Activated CD4-positive, alpha-beta T cell treated with anti-CD3 and anti-CD28 coated beads for 48 hours (primary cell): ENCODE data around the gene SLC16A10.
"Not testable (repeated sequence)": the region's sequence is repeated elsewhere in the genome, so short reads cannot be mapped to it uniquely, and the experiment has no call there.

Experiments used
- DNase-seq: peaks from one replicate; pipeline ENCODE4 v3.0.0-alpha.2; 2020

Gene SLC16A10

DNA sequence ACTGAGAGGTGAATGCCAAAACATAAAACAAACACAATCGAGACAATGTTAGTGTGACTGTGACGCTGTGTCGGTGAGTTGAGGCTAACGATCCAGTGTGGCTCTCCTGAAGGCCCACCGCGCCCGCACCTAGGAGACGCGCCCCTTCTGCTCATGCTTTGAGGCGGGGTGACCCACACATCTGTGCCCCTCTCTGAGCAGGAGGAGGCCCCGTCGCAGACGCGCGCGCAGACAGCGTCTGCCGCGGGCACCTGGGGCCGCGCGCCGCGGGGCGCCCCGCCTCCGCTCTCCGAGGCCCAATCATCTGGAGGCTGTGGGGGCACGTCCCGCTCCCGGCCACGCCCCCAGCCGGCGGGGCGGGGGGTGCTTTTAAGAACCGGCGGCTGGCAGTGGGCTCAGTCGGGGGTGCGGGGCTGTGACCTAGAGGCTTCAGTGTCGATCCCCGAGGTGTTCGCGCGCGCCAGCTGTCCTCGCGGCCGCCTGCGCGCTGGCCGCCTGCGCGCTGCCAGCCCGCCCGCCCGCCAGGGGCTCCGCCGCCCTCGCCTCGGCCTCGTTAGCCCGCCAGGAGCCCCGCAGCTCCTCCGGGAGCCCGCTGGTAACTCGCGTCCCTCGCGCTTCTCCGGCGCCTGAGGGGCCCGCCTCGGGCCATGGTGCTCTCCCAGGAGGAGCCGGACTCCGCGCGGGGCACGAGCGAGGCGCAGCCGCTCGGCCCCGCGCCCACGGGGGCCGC is at the start of gene SLC16A10:
Gene SLC16A10, plus strand, starts transcription at position 398 of the 730 bp plus-strand sequence. Its CDS starts 250 bp downstream, at position 648.
- peak; percentile 81 for DNase-seq

DNA sequence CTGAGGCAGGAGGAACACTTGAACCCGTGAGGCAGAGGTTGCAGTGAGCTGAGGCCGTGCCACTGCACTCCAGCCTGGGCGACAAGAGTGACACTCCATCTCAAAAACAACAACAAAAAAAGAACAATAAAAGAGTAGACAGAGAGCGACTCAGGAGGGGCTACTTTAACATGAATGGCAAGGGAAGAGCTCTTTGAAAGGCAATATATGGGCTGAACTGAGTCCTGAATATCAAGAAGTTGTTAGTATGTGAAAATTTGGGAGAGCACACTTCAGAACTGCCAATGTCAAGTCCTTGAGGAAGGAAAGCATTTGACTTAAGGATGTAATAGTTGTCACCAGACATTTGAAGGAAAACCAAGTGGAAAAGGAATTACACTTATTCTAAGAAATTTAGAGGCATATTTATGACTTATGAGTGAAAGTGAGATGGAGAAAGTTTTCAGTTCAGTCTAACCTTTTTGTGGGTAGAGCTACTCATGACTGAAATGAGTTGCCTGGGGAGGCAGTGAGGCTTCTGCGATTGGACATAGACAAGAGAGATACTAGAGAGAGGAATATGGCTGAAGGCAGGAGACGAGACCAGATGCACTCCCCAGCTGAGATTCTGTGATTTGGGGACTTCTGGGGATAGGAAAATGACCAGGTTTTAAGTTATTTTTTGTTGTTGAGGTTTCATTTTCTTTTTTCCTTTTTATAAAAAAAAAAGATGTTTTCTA is 48.6 kb upstream of the SLC16A10 start:
- DNase-seq, result peak; percentile 53

- DNase-seq, result no peak
These were observed 45.4 kb upstream of the SLC16A10 start for GRCh38 chr6:111041917-111042316.

DNA sequence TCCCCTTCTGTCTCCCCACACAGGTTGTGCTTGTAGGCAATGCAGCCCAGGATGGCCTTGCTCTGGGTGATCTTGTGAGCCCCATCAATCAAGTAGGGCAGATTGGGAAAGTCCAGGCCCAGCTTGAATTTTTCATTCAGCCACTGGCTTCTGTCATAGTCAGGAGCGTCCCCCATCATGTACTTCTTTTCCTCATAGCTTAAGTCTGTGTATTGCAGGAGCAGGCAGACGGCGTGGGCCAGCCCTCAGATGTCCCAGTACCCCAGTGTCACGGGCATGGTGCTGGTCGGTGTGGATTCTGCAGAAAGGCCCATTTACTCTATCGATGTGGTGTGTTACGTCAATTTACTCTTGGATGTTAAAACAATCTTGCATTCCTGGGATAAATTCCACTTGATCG is 40.1 kb upstream of the SLC16A10 start:
- DNase-seq, result no peak

DNA sequence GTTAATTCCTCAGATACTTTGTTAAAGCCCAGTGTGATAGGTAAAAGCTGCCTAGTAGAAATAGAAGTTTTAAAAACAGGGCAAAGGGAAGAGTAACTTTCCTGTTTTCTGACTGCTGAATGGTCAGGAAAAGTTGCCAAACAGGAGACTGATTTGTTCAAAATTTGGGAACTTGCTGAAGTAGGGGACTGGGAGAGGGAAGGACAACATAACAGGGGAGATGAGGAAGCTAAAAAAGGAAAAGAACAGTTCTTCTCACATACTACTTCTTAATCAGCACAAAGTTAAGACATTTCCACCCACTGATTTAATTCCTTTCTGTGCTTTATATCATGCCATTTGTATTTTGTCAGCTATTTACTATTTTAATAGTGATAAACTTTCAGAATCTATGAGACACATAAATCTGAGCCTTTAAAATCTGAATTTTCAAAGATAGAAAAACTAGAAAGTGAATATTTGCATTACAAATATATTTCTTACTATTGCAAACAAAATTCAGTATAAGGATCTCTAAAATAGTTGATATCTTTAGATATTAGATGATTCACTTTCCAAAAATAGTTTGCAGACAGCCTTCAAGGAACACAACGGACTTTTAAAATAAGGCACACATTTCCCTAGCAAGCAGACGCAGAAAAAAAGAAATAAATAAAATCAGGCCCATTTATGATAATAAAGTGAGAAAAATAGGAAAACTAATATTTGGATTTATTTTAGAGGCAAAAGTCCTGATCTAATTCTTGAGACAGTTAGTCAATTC is 36.9 kb upstream of the SLC16A10 start:
- no peak for DNase-seq

GRCh38 chr6:111052171-111052570 is 35.1 kb upstream of the SLC16A10 start:
- DNase-seq, result no peak

DNA sequence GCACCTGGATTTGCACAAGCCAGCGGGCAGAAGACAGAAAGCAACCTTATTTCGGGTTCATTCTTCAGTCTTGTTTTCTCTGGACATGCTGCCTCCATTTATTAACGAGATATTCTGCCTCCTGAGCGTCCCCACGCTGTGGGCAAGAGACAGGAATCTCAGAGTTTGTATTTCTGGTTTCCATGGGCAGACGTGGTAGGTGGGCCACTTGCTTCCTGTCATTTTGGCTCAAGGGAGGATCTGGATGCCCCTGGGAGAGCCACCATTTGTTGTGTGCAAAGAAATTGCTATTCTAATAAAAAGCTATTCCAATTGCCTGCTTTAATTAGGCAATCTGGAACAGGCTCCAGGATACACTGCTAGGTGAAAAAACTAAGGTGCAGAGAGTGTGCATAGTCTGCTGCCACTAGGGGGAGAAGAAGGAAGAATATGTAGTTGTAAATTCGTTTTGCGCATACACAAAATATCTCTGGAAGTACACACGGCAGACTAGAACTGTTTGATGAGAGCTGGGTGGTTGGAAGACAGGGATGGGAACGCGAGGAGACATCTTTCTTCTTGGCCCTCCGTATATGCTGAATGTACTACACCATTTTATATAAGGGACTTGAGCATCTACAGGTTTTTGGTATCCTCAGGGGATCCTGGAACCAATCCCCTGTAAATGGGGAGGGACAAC is 30.1 kb upstream of the SLC16A10 start:
- no peak for DNase-seq

GRCh38 chr6:111061508-111061907 is 25.8 kb upstream of the SLC16A10 start:
- DNase-seq, result no peak

GRCh38 chr6:111061985-111062384 is 25.3 kb upstream of the SLC16A10 start:
- not testable (repeated sequence) for DNase-seq

GRCh38 chr6:111062860-111063259 is 24.4 kb upstream of the SLC16A10 start:
- not testable (repeated sequence) for DNase-seq

GRCh38 chr6:111068109-111068865 is 19.0 kb upstream of the SLC16A10 start:
- DNase-seq, result no peak

- DNase-seq, result no peak
These were observed 18.5 kb upstream of the SLC16A10 start for GRCh38 chr6:111068866-111069234.

GRCh38 chr6:111069382-111070104 is 17.8 kb upstream of the SLC16A10 start:
- no peak for DNase-seq

DNA sequence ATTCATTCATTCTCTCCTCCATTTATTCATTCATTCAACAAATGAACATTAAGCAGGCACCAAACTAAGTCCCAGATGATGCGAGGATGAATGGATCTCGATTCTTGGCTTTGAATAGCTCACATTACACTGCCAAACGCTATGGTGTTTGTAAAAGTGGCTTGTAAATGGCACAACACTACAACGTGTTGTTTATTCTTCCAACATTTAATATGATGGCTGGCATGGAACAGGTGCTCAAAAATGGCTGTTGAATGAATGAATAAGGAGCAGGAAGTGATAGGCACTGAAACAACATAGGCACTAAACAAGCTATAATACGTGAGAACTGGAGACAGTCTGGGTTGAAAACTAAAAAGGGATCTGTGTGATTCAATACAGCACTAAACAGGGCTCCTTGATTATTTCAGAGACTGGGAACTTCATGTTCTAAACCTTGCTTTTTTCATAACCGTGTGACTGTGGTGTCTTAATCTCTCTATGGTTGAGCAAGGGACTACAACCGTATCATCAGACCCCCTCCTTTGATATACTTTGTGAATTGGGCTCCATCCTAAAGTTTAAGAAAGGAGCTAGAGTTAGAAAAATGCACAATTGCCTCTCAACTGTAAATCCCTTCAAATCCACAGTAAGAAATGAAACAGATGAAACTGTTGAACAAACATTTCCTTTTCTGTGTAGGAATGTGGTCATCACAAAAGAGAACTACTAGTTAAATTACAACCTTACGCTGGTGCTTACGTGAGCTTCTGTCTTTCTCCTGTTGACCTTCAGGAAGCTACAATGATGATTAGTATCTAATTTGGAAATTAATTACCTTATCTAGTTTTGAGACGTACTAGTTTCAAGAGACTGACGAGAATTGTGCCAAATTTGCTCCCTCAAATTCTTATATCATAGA is 16.9 kb upstream of the SLC16A10 start:
- DNase-seq, result no peak

- no peak for DNase-seq
These were observed 14.4 kb upstream of the SLC16A10 start for GRCh38 chr6:111072801-111073360.

DNA sequence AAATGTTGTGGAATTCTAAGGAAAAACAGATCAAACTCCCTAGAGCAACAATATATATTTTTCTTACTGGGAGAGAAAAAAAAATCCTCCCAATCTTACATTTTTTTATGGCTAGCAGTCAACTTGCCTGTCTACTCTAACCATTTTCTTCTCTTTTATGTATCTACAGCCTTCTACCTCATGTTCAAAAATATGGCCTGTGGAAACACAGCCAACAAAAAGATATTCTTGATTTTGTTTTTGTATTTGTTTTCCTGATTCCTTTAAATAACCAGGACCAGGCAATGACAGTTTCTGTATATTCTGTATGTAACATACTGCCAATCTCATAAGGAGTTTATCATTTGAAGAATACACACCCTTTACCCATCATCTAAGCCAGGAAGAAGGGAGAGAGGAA is 13.0 kb upstream of the SLC16A10 start:
- DNase-seq, result no peak

DNA sequence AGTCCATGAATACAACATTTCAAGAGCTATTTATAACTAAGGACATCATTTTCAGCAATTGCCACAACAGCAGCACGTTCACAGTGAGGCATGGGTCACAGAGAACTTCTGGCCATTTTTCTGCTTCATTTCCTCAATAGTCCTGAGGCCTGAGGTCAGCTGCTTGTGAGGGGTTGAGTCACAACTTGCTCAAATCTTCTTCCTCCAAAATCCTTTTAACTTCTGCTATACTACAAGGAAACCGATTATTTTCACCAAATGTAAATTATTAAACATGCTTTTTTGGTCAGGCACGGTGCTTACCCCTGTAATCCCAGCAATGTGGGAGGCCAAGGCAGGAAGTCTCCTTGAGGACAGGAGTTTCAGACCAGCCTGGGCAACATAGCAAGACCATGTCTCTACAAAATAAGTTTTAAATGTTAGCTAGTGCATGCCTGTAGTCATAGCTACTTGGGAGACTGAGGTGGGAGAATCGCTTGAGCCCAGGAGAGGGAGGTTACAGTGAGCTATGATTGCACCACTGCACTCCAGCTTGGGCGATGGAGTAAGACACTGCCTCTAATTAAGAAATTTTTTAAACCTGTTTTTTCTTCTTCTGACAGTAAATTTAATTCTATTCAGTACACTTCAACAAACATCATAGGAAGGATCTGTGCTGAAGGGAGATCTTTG is 11.1 kb upstream of the SLC16A10 start:
- no peak for DNase-seq

DNA sequence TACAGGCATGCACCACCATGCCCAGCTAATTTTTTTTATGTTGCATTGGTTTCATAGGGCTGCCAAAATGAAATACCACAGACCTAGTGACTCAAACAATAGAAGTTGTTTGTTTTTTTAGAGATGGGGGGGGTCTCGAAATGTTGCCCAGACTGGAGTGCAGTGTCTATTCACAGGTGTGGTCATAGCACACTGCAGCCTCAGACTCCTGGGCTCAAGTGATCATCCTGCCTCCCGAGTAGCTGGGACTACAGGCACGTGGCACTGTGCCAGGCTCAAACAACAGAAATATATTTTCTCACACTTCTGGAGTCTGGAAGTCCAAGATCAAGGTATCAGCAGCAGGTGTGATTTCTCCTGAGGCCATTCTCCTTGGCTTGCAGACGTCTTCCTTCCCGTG is 6.6 kb upstream of the SLC16A10 start:
- DNase-seq, result no peak

GRCh38 chr6:111086685-111087084 is 618 bp upstream of the SLC16A10 start:
- no peak for DNase-seq
